Measurements from ENCODE around the gene CISD1. TPM values are rescaled to one million over a fixed set of nuclear protein-coding genes. Genes with fewer than 3 reads are reported as not detected.

The CISD1 gene
- total RNA-seq, 1 donor, result 31.5 TPM

DNA sequence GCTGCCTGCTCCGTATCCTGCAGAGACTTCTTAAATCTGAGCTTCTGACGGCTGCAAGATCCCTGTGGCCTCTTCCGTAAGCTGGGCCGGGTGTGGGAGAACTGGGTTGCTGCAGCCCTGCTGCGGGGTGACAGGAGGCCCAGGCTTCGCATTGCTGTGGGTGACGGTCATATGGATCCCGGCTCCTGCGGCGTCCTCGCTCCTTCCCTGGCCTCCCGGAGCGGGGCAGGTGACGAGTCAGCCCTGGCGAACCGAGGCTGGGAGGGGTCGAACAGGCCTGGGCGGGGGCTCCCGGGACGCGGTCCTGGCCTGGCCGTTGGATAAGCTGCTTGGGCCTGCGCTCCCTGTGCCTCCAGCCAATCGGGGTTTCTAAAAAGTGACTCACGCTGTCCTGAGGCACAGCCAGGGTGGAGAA is 58.0 kb downstream of the CISD1 start:
- Histone ChIP-seq H3K4me2 (ENCODE audit: insufficient read depth, low read length) (peak overlapping the region; percentile 61), H3K36me3 (ENCODE audit: insufficient read depth, low read length) (no peaks in the 10 kb centered on the region), H3K4me3 (ENCODE audit: insufficient read depth, low read length) (peak overlapping the region; percentile 68), H3K27ac (ENCODE audit: low read depth, low read length) (no peak overlapping the region), H2AFZ (ENCODE audit: low read length) (peak overlapping the region; percentile 82), H3K9me3 (ENCODE audit: low read depth, low read length) (no peaks in the 10 kb centered on the region), H3K27me3 (ENCODE audit: insufficient read depth, low read length) (peaks cover 14% of the 10 kb centered on the region), H3K4me1 (ENCODE audit: insufficient read depth, low read length) (peaks cover 5% of the 10 kb centered on the region), H4K20me1 (ENCODE audit: insufficient read depth, low read length) (no peaks in the 10 kb centered on the region), H3K79me2 (ENCODE audit: insufficient read depth, low read length) (no peaks in the 10 kb centered on the region)
- TF ChIP-seq, protein P1, sequence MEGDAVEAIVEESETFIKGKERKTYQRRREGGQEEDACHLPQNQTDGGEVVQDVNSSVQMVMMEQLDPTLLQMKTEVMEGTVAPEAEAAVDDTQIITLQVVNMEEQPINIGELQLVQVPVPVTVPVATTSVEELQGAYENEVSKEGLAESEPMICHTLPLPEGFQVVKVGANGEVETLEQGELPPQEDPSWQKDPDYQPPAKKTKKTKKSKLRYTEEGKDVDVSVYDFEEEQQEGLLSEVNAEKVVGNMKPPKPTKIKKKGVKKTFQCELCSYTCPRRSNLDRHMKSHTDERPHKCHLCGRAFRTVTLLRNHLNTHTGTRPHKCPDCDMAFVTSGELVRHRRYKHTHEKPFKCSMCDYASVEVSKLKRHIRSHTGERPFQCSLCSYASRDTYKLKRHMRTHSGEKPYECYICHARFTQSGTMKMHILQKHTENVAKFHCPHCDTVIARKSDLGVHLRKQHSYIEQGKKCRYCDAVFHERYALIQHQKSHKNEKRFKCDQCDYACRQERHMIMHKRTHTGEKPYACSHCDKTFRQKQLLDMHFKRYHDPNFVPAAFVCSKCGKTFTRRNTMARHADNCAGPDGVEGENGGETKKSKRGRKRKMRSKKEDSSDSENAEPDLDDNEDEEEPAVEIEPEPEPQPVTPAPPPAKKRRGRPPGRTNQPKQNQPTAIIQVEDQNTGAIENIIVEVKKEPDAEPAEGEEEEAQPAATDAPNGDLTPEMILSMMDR (IDR thresholded peaks at IDR 0.05; ENCODE audit: extremely low read depth, low read depth, low read length), result no peak
- DNase-seq (ENCODE audit: insufficient read length, low spot score, missing footprints), result peak; percentile 83

DNA sequence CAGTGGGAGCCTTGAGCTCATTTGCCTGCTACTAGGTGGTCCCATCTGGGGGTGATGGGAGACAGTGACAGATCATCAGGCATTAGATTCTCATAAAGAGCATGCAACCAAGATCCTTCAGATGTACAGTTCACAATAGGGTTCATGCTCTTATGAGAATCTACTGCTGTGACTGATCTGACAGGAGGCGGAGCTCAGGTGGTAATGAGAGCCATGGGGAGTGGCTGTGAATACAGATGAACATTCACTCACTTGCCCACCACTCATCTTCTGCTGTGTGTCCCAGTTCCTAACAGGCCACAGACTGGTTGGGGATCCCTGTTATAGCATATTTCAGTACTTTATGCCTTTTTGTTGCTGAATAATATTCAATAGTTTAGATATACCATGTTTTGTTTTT is 59.3 kb downstream of the CISD1 start:
- DNase-seq (ENCODE audit: insufficient read length, low spot score, missing footprints), result no peak
- Histone ChIP-seq H3K4me1 (ENCODE audit: insufficient read depth, low read length) (no peaks in the 10 kb centered on the region), H3K9me3 (ENCODE audit: low read depth, low read length) (no peaks in the 10 kb centered on the region), H3K27me3 (ENCODE audit: insufficient read depth, low read length) (peaks cover 18% of the 10 kb centered on the region), H3K27ac (ENCODE audit: low read depth, low read length) (no peak overlapping the region), H3K4me2 (ENCODE audit: insufficient read depth, low read length) (no peak overlapping the region), H4K20me1 (ENCODE audit: insufficient read depth, low read length) (no peaks in the 10 kb centered on the region), H2AFZ (ENCODE audit: low read length) (no peak overlapping the region), H3K36me3 (ENCODE audit: insufficient read depth, low read length) (no peaks in the 10 kb centered on the region), H3K79me2 (ENCODE audit: insufficient read depth, low read length) (no peaks in the 10 kb centered on the region), H3K4me3 (ENCODE audit: insufficient read depth, low read length) (no peak overlapping the region)
- TF ChIP-seq, protein P1 (IDR thresholded peaks at IDR 0.05; ENCODE audit: extremely low read depth, low read depth, low read length), result no peak

DNA sequence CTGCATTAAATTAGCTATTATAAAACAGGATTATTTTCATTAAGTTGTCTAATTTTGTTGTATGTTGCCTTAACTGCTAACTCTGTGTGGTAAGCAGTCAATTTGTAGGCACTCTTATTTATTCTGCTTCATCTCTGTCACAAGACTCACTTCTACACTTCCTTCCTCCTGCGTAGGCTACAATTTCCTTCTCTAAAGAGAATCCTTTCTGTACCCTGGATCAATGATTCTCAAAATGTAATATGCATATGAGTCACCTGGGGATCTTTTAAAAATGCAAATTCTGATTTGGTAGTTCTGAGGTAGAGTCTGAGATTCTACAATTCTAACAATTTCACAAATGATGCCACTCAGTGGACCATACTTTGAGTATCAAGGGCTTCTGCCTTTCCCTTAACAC is 61.5 kb downstream of the CISD1 start:
- H3K4me2 ChIP-seq (ENCODE audit: insufficient read depth, low read length), result no peak overlapping the region
- no peak overlapping the region for H3K27ac ChIP-seq (ENCODE audit: low read depth, low read length)
- H3K4me3 ChIP-seq (ENCODE audit: insufficient read depth, low read length), result no peak overlapping the region
- peaks cover 6% of the 10 kb centered on the region for H3K79me2 ChIP-seq (ENCODE audit: insufficient read depth, low read length)
- TF ChIP-seq, protein P1 (IDR thresholded peaks at IDR 0.05; ENCODE audit: extremely low read depth, low read depth, low read length), result no peak
- H2AFZ ChIP-seq (ENCODE audit: low read length), result no peak overlapping the region
- no peaks in the 10 kb centered on the region for H3K9me3 ChIP-seq (ENCODE audit: low read depth, low read length)
- H4K20me1 ChIP-seq (ENCODE audit: insufficient read depth, low read length), result peaks cover under 1% of the 10 kb centered on the region
- no peak for DNase-seq (ENCODE audit: insufficient read length, low spot score, missing footprints)
- H3K27me3 ChIP-seq (ENCODE audit: insufficient read depth, low read length), result peaks cover 18% of the 10 kb centered on the region
- H3K36me3 ChIP-seq (ENCODE audit: insufficient read depth, low read length), result no peaks in the 10 kb centered on the region
- H3K4me1 ChIP-seq (ENCODE audit: insufficient read depth, low read length), result no peaks in the 10 kb centered on the region

DNA sequence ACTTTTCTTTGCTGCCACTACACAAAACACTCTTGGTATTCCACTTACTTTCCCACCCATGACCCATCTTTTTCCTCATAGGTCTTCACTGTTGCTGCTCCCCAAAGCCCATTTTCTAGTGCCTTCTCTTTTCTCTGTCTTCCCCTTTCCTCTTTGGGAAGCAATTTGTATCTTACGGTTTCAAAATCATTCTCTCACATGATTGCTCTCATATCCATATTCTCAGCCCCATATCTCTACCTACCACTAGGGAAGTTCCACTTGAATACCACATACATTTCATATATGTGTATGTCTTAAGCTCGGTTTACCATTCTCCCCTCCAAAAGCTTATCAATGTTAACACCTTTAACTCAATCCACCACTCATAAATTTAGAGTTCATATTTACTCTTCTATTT is 62.7 kb downstream of the CISD1 start:
- Histone ChIP-seq H3K4me1 (ENCODE audit: insufficient read depth, low read length) (peaks cover 7% of the 10 kb centered on the region), H3K36me3 (ENCODE audit: insufficient read depth, low read length) (no peaks in the 10 kb centered on the region), H2AFZ (ENCODE audit: low read length) (no peak overlapping the region), H3K9me3 (ENCODE audit: low read depth, low read length) (no peaks in the 10 kb centered on the region), H4K20me1 (ENCODE audit: insufficient read depth, low read length) (peaks cover 9% of the 10 kb centered on the region), H3K4me2 (ENCODE audit: insufficient read depth, low read length) (no peak overlapping the region), H3K79me2 (ENCODE audit: insufficient read depth, low read length) (peaks cover 18% of the 10 kb centered on the region), H3K27me3 (ENCODE audit: insufficient read depth, low read length) (peaks cover 18% of the 10 kb centered on the region), H3K27ac (ENCODE audit: low read depth, low read length) (no peak overlapping the region), H3K4me3 (ENCODE audit: insufficient read depth, low read length) (no peak overlapping the region)
- TF ChIP-seq, protein P1 (IDR thresholded peaks at IDR 0.05; ENCODE audit: extremely low read depth, low read depth, low read length), result no peak
- DNase-seq (ENCODE audit: insufficient read length, low spot score, missing footprints), result no peak
